ENCODE results near the gene ARSG. TPM values are rescaled to one million over a fixed set of nuclear protein-coding genes. Genes with fewer than 3 reads are reported as not detected.
A peak's percentile ranks its signal among the peaks of the same experiment; 100 is the strongest.

ARSG gene
- total and polyA plus RNA-seq, 9 of the 15 experiments (the other 6 are each of a cell fraction or from before 2014, with no cell fraction given) = 1.0 to 5.6 (median 1.8) TPM

DNA sequence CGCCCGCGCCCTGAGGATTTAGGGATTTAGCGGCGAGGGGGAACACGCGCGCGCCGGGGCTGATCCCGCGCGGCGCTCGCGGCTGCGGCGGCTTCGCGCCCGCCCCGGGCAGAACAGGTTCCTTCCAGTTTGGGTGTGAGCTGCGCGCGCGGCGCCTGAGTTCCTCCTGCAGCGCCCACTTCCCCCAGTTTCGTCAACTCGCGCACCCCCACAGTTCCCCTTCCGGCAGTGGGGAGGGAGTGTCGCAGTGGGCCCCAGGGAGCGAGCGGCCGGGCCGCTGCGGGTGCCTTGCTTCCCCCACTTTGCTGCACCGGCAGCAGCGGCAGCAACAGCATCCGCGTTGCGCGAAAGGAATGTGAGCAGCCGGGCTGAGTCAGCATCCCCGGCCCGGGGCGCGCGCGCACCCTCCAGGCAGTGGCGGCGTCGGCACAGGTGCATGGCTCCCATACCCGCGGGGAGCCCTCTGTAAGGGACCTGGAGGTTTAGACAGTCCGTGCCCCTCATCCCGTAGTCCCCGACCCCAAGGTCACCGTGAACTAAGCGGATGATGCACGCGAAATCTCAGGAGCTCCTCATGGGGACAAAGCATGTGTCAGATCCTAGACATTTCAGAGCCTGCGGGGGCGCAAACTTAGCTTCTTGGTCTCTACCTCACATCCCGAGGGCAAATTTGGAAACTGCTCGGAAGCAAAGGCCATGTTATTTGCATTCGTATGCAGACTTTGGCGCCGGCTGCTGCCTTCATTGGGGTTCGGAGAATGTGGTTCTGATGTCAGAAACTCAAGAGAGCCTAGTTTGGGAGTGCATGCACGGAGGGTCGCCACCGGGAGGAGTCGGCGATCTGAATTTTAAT lies 767 bp downstream of the ARSG start (continued):
- TF ChIP-seq, protein P1, sequence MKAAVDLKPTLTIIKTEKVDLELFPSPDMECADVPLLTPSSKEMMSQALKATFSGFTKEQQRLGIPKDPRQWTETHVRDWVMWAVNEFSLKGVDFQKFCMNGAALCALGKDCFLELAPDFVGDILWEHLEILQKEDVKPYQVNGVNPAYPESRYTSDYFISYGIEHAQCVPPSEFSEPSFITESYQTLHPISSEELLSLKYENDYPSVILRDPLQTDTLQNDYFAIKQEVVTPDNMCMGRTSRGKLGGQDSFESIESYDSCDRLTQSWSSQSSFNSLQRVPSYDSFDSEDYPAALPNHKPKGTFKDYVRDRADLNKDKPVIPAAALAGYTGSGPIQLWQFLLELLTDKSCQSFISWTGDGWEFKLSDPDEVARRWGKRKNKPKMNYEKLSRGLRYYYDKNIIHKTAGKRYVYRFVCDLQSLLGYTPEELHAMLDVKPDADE (conservative IDR thresholded peaks at IDR 0.05; ENCODE audit: control insufficient read depth, low read depth, low read length) = no peak
- TF ChIP-seq CXXC5 (CRISPR knock-in tag; IDR thresholded peaks at IDR 0.05) (peak; percentile 42; the same call in 1 of the 2 replicates), GTF2A2 (tag; IDR thresholded peaks at IDR 0.05) (no peak; the same call in 1 of the 2 replicates), YBX1 (IDR thresholded peaks at IDR 0.05) (no peak), NBN (IDR thresholded peaks at IDR 0.05; ENCODE audit: low read depth) (0 out of 2 replicates have a peak, but pooled peaks have one; percentile 27), ZNF780A (CRISPR knock-in tag; IDR thresholded peaks at IDR 0.05) (no peak), FOS (IDR thresholded peaks at IDR 0.05; ENCODE audit: extremely low read depth, insufficient read length) (no peak), ZNF316 (IDR thresholded peaks at IDR 0.05) (peak; percentile 98)
- TF ChIP-seq, protein P2, sequence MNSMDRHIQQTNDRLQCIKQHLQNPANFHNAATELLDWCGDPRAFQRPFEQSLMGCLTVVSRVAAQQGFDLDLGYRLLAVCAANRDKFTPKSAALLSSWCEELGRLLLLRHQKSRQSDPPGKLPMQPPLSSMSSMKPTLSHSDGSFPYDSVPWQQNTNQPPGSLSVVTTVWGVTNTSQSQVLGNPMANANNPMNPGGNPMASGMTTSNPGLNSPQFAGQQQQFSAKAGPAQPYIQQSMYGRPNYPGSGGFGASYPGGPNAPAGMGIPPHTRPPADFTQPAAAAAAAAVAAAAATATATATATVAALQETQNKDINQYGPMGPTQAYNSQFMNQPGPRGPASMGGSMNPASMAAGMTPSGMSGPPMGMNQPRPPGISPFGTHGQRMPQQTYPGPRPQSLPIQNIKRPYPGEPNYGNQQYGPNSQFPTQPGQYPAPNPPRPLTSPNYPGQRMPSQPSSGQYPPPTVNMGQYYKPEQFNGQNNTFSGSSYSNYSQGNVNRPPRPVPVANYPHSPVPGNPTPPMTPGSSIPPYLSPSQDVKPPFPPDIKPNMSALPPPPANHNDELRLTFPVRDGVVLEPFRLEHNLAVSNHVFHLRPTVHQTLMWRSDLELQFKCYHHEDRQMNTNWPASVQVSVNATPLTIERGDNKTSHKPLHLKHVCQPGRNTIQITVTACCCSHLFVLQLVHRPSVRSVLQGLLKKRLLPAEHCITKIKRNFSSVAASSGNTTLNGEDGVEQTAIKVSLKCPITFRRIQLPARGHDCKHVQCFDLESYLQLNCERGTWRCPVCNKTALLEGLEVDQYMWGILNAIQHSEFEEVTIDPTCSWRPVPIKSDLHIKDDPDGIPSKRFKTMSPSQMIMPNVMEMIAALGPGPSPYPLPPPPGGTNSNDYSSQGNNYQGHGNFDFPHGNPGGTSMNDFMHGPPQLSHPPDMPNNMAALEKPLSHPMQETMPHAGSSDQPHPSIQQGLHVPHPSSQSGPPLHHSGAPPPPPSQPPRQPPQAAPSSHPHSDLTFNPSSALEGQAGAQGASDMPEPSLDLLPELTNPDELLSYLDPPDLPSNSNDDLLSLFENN (IDR thresholded peaks at IDR 0.05; ENCODE audit: low read depth in 2 of 2, low read length in 2 of 2) = no peak
- TF ChIP-seq, protein P3, sequence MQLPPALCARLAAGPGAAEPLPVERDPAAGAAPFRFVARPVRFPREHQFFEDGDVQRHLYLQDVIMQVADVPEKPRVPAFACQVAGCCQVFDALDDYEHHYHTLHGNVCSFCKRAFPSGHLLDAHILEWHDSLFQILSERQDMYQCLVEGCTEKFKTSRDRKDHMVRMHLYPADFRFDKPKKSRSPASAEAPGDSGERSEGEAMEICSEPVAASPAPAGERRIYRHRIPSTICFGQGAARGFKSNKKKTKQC (CRISPR knock-in tag; IDR thresholded peaks at IDR 0.05) = peak; percentile 68; the same call in 1 of the 2 replicates
- TF ChIP-seq, protein P4, sequence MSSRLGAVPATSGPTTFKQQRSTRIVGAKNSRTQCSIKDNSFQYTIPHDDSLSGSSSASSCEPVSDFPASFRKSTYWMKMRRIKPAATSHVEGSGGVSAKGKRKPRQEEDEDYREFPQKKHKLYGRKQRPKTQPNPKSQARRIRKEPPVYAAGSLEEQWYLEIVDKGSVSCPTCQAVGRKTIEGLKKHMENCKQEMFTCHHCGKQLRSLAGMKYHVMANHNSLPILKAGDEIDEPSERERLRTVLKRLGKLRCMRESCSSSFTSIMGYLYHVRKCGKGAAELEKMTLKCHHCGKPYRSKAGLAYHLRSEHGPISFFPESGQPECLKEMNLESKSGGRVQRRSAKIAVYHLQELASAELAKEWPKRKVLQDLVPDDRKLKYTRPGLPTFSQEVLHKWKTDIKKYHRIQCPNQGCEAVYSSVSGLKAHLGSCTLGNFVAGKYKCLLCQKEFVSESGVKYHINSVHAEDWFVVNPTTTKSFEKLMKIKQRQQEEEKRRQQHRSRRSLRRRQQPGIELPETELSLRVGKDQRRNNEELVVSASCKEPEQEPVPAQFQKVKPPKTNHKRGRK (tag; IDR thresholded peaks at IDR 0.05) = no peak
- TF ChIP-seq, protein P5, sequence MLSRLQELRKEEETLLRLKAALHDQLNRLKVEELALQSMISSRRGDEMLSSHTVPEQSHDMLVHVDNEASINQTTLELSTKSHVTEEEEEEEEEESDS (CRISPR knock-in tag; IDR thresholded peaks at IDR 0.05) = no peak
- TF ChIP-seq, protein P6, sequence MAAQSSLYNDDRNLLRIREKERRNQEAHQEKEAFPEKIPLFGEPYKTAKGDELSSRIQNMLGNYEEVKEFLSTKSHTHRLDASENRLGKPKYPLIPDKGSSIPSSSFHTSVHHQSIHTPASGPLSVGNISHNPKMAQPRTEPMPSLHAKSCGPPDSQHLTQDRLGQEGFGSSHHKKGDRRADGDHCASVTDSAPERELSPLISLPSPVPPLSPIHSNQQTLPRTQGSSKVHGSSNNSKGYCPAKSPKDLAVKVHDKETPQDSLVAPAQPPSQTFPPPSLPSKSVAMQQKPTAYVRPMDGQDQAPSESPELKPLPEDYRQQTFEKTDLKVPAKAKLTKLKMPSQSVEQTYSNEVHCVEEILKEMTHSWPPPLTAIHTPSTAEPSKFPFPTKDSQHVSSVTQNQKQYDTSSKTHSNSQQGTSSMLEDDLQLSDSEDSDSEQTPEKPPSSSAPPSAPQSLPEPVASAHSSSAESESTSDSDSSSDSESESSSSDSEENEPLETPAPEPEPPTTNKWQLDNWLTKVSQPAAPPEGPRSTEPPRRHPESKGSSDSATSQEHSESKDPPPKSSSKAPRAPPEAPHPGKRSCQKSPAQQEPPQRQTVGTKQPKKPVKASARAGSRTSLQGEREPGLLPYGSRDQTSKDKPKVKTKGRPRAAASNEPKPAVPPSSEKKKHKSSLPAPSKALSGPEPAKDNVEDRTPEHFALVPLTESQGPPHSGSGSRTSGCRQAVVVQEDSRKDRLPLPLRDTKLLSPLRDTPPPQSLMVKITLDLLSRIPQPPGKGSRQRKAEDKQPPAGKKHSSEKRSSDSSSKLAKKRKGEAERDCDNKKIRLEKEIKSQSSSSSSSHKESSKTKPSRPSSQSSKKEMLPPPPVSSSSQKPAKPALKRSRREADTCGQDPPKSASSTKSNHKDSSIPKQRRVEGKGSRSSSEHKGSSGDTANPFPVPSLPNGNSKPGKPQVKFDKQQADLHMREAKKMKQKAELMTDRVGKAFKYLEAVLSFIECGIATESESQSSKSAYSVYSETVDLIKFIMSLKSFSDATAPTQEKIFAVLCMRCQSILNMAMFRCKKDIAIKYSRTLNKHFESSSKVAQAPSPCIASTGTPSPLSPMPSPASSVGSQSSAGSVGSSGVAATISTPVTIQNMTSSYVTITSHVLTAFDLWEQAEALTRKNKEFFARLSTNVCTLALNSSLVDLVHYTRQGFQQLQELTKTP (IDR thresholded peaks at IDR 0.05; ENCODE audit: low read depth in 1 of 2, partially characterized antibody in 2 of 2) = no peak
